ENCODE measurements around the gene DLG2. TPM values are rescaled to one million over a fixed set of nuclear protein-coding genes. Genes with fewer than 3 reads are reported as not detected.
"Not testable (repeated sequence)": the region's sequence is repeated elsewhere in the genome, so short reads cannot be mapped to it uniquely, and the experiment has no call there.

Gene DLG2
- total and polyA plus RNA-seq, 9 donors: 2.5 to 20.7 (median 12.0) TPM

DNA sequence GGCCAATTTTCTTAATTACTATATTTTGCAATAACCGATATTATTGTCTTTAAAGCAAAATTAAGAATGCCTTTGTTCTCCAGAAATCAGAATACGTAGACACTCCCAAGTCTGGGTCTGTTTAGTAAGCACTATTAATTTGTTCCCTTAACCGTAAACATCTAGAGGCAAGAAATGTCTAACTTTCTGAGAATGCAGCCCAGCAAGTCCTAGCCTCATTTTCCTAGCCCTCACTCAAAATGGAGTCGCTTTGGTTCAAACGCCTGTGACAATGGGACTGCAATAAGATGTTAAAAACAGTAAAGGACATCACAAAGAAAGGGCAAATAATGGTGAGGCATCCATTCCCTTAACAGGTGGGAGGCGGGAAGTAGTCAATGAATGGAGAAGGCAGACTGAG, 280.7 kb downstream of the DLG2 start:
- no peaks in the 10 kb centered on the region for H3K36me3 ChIP-seq
- no peaks in the 10 kb centered on the region for H3K9me3 ChIP-seq
- H3K4me3 ChIP-seq: no peak overlapping the region
- no peaks in the 10 kb centered on the region for H3K27me3 ChIP-seq
- H3K4me1 ChIP-seq (ENCODE audit: insufficient read depth): no peaks in the 10 kb centered on the region
- DNase-seq: no peak
- TF ChIP-seq POLR2A (IDR thresholded peaks at IDR 0.05) (no peak), EP300 (IDR thresholded peaks at IDR 0.05) (no peak)
- TF ChIP-seq, protein P1, sequence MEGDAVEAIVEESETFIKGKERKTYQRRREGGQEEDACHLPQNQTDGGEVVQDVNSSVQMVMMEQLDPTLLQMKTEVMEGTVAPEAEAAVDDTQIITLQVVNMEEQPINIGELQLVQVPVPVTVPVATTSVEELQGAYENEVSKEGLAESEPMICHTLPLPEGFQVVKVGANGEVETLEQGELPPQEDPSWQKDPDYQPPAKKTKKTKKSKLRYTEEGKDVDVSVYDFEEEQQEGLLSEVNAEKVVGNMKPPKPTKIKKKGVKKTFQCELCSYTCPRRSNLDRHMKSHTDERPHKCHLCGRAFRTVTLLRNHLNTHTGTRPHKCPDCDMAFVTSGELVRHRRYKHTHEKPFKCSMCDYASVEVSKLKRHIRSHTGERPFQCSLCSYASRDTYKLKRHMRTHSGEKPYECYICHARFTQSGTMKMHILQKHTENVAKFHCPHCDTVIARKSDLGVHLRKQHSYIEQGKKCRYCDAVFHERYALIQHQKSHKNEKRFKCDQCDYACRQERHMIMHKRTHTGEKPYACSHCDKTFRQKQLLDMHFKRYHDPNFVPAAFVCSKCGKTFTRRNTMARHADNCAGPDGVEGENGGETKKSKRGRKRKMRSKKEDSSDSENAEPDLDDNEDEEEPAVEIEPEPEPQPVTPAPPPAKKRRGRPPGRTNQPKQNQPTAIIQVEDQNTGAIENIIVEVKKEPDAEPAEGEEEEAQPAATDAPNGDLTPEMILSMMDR (IDR thresholded peaks at IDR 0.05): no peak
- 95 to 98% (median 97%) methylated on average over 6 of the region's 6 CpGs for WGBS, 3 donors
- intact Hi-C loops (cut with DNase I): no loop called here
- H3K27ac ChIP-seq: no peak overlapping the region

DNA sequence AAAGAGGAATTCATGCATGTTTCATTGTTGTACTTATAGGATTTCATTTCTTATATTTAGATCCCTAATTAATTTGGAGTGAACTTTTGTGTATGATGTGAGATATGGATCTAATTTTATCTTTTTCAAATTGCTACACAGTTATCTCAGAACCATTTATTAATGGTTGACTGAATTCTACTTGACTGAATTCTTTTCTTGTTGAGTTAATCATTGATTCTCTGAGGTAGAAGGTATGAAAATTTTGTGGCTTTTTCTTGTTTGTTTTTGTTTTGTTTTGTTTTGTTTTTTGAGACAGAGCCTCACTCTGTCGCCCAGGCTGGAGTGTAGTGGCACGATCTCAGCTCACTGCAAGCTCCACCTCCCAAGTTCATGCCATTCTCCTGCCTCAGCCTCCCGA, 286.3 kb downstream of the DLG2 start:
- H3K4me3 ChIP-seq; DNase-seq; H3K9me3 ChIP-seq; H3K27me3 ChIP-seq; H3K4me1 ChIP-seq (ENCODE audit: insufficient read depth); H3K36me3 ChIP-seq; H3K27ac ChIP-seq; intact Hi-C loops (cut with DNase I): not testable (repeated sequence)
- WGBS, 3 donors: 91 to 94% (median 92%) methylated on average over 3 of the region's 3 CpGs

DNA sequence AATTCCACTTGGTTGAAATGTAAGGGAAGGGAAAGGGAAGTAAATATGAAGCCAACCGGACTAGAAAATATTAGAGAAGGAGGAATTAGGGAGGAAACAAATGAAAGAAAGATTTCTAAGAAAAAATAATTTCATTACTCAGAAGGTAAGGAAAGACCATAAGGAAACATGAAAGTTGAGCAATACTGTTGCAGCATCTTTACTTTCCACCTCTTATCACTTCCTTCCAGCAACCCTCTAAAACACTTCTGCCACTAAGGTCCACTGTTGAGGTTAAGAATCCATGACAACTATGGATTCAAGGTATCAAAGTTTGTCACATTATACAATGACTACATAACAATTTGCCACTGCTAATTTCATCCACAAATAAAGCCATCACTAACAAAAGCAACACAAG, 308.6 kb downstream of the DLG2 start:
- H3K27ac ChIP-seq: no peak overlapping the region
- H3K27me3 ChIP-seq: no peaks in the 10 kb centered on the region
- no peaks in the 10 kb centered on the region for H3K36me3 ChIP-seq
- H3K4me1 ChIP-seq (ENCODE audit: insufficient read depth): no peaks in the 10 kb centered on the region
- no peak for DNase-seq
- intact Hi-C loops (cut with DNase I): no loop called here
- TF ChIP-seq POLR2A (IDR thresholded peaks at IDR 0.05): no peak
- TF ChIP-seq, protein P1 (IDR thresholded peaks at IDR 0.05): no peak
- no peak for TF ChIP-seq EP300 (IDR thresholded peaks at IDR 0.05)
- no peak overlapping the region for H3K4me3 ChIP-seq
- WGBS, 3 donors: 33 to 49% (median 43%) methylated on average over 1 of the region's 1 CpG
- no peaks in the 10 kb centered on the region for H3K9me3 ChIP-seq

DNA sequence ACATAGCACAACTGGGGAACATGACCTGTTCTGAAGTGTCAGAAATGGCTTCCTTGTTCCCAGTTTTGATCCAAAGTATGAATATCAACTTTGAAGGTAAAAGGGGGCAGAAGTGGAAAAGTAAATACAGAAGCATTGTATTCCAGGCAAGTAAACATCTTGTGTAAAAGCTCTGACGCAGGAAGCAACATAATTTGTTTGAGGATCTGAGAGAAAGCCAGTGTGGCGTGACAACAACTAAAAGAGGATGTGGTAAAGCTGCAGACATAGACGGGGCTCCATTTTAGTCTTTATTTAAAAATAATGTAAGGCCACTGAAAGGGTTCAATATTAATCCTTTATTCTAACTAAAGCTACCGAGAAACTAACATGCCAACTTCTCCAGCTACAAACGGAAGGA, 310.2 kb downstream of the DLG2 start:
- Histone ChIP-seq H3K4me3 (no peak overlapping the region), H3K4me1 (ENCODE audit: insufficient read depth) (no peaks in the 10 kb centered on the region), H3K36me3 (no peaks in the 10 kb centered on the region), H3K27ac (no peak overlapping the region), H3K9me3 (no peaks in the 10 kb centered on the region), H3K27me3 (no peaks in the 10 kb centered on the region)
- no peak for DNase-seq
- no peak for TF ChIP-seq EP300 (IDR thresholded peaks at IDR 0.05)
- TF ChIP-seq, protein P1 (IDR thresholded peaks at IDR 0.05): no peak
- no peak for TF ChIP-seq POLR2A (IDR thresholded peaks at IDR 0.05)
- intact Hi-C loops (cut with DNase I): no loop called here
- WGBS, 3 donors: 81 to 95% (median 93%) methylated on average over 5 of the region's 5 CpGs

DNA sequence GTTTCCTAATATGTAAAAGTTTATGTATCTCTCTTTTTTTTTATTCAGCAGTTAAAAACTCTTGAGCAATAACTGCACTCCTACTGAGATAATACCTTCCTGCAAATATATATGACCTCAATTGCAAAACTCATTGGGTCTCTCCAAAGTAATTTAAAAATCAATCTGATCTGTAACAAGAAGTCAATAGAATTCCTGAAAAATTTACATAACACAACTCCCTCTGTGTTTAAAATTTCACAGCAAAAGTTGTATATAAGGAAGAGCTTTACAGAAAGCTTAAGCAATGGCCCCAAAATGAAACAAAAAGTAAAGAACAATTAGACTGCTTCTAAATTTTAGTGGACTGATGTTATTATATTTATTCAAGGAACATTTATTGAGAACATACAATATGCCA, 313.4 kb downstream of the DLG2 start:
- no peaks in the 10 kb centered on the region for H3K27me3 ChIP-seq
- no peak for DNase-seq
- H3K4me3 ChIP-seq: no peak overlapping the region
- intact Hi-C loops (cut with DNase I): no loop called here
- H3K27ac ChIP-seq: no peak overlapping the region
- no peaks in the 10 kb centered on the region for H3K4me1 ChIP-seq (ENCODE audit: insufficient read depth)
- TF ChIP-seq EP300 (IDR thresholded peaks at IDR 0.05) (no peak), POLR2A (IDR thresholded peaks at IDR 0.05) (no peak)
- TF ChIP-seq, protein P1 (IDR thresholded peaks at IDR 0.05): no peak
- no peaks in the 10 kb centered on the region for H3K36me3 ChIP-seq
- no peaks in the 10 kb centered on the region for H3K9me3 ChIP-seq

Measured in ovary (tissue), 9 donors.